Adrenal gland (tissue), 5 donors: ENCODE measurements around the gene TSHB.

ENCODE experiments used
- POLR2A ChIP-seq, 2 donors: fragments of 450-650 bp; IDR thresholded peaks; one replicate each; pipeline ENCODE4 v1.6.1; 2017; ENCODE audit warnings: antibody characterized with exemption in 2 of 2, mild to moderate bottlenecking in 2 of 2, moderate library complexity in 1 of 2
- TF ChIP-seq, protein P1 (sequence below), 6 experiments: fragments of 450-650 bp in 4 of 6; fragments of 200-600 bp in 2 of 6; sonication (generic) in 1 of 6; IDR thresholded peaks; 1 replicate in 5 of 6; 2 replicates in 1 of 6; pipeline versions ENCODE4 v1.5.1 to v1.8.0; 2016 to 2021; ENCODE audit warnings: antibody characterized with exemption in 6 of 6, mild to moderate bottlenecking in 2 of 6, moderate library complexity in 1 of 6
- donor health status: DM: no; HTN: no; CAD: no.

DNA sequence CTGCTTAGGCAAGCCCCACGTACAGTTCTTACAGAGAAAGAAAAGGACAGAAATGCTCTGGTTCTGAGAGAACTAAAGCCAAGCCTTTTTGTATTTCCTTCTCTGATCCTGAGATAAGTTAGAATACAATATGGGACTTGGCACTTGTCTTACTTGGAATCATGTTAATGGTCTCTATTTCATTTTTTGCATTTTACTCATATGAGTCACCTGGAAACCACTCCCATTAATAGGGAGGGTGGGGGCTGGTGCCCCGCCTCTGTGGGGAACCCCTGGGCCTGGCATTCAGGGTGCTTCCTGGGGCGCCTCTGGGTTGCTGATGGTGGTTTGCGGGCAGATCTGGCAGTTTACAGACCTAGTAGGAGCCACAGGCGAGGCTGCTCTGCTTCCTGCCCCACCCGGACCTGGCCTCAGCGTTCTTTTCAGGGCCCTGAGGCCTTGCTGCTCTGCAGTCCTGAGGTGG lies 32.9 kb downstream of the TSHB start:
- TF ChIP-seq, protein P1, sequence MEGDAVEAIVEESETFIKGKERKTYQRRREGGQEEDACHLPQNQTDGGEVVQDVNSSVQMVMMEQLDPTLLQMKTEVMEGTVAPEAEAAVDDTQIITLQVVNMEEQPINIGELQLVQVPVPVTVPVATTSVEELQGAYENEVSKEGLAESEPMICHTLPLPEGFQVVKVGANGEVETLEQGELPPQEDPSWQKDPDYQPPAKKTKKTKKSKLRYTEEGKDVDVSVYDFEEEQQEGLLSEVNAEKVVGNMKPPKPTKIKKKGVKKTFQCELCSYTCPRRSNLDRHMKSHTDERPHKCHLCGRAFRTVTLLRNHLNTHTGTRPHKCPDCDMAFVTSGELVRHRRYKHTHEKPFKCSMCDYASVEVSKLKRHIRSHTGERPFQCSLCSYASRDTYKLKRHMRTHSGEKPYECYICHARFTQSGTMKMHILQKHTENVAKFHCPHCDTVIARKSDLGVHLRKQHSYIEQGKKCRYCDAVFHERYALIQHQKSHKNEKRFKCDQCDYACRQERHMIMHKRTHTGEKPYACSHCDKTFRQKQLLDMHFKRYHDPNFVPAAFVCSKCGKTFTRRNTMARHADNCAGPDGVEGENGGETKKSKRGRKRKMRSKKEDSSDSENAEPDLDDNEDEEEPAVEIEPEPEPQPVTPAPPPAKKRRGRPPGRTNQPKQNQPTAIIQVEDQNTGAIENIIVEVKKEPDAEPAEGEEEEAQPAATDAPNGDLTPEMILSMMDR (IDR thresholded peaks at IDR 0.05) = no peak
- TF ChIP-seq POLR2A (IDR thresholded peaks at IDR 0.05) = no peak
